B cell (primary cell): ENCODE measurements around the gene NUDT4. TPM values are rescaled to one million over a fixed set of nuclear protein-coding genes. Genes with fewer than 3 reads are reported as not detected.

ENCODE experiments used
- ATAC-seq: fragments of 200-7000 bp; cut with Tn5 transposase; one replicate; pipeline ENCODE4 v1.10.0; 2021; ENCODE audit warnings: low read depth, mild to moderate bottlenecking, moderate number of reproducible peaks, moderate library complexity
- CTCF ChIA-PET: fragments of 350-600 bp; sonication (Branson Sonifier 250); formaldehyde crosslinking; loops from one replicate; lab custom pipeline; 2021; ENCODE audit warnings: antibody characterized with exemption, inconsistent platforms; lab: Charles Lee
- POLR2A ChIA-PET: fragments of 350-600 bp; sonication (Branson Sonifier 250); formaldehyde crosslinking; loops from one replicate; lab custom pipeline; 2021; ENCODE audit warnings: antibody characterized with exemption; lab: Charles Lee
- DNase-seq: peaks from one replicate; pipeline ENCODE4 v3.0.0; 2013
- H2AFZ ChIP-seq: 2 replicates; pipeline ENCODE4 v1.6.1; 2012; ENCODE audit warnings: mild to moderate bottlenecking, low read depth, low read length; ENCODE audit not compliant: insufficient read depth, poor library complexity, severe bottlenecking
- H3K27ac ChIP-seq, 2 donors: 1 replicate in 1 of 2; 2 replicates in 1 of 2; pipeline ENCODE4 v1.5.1; 2012 to 2013; ENCODE audit warnings: low read length in 2 of 2, mild to moderate bottlenecking in 2 of 2, moderate library complexity in 1 of 2
- H3K27me3 ChIP-seq, 4 experiments: fragments of 200-600 bp in 1 of 4; sonication (generic) in 1 of 4; replicated peaks in 1 of 4; 1 replicate in 2 of 4; 2 replicates in 2 of 4; pipeline versions ENCODE4 v1.6.1 to v1.7.0; 2013 to 2016; ENCODE audit warnings: low read length in 3 of 4, mild to moderate bottlenecking in 2 of 4, mixed read lengths in 1 of 4, moderate library complexity in 1 of 4; ENCODE audit not compliant: insufficient read depth in 4 of 4, control insufficient read depth in 3 of 4; ENCODE audit errors: control extremely low read depth in 1 of 4
- H3K36me3 ChIP-seq, 2 experiments: replicated peaks in 1 of 2; 1 replicate in 1 of 2; 2 replicates in 1 of 2; pipeline versions ENCODE4 v1.6.1 to v1.7.1; 2013; ENCODE audit warnings: low read length in 1 of 2; ENCODE audit not compliant: insufficient read depth in 2 of 2, control insufficient read depth in 1 of 2; ENCODE audit errors: control extremely low read depth in 1 of 2, extremely low read depth in 1 of 2
- H3K4me1 ChIP-seq, 2 donors: fragments of 200-600 bp in 1 of 2; sonication (generic) in 1 of 2; 1 replicate in 1 of 2; 2 replicates in 1 of 2; pipeline versions ENCODE4 v1.5.1 to v1.6.1; 2013 to 2017; ENCODE audit warnings: low read length in 2 of 2; ENCODE audit not compliant: control insufficient read depth in 2 of 2, insufficient read depth in 2 of 2
- H3K4me2 ChIP-seq: replicated peaks from 2 replicates; pipeline ENCODE3; 2012; ENCODE audit warnings: mild to moderate bottlenecking, low read depth, low read length; ENCODE audit not compliant: poor library complexity, severe bottlenecking
- H3K4me3 ChIP-seq, 5 experiments: fragments of 200-600 bp in 1 of 5; sonication (generic) in 1 of 5; 1 replicate in 3 of 5; 2 replicates in 2 of 5; pipeline versions ENCODE4 v1.5.1 to v1.7.0; 2011 to 2016; ENCODE audit warnings: low read length in 4 of 5, mild to moderate bottlenecking in 4 of 5, low read depth in 2 of 5, control low read depth in 1 of 5, moderate library complexity in 1 of 5; ENCODE audit not compliant: insufficient read depth in 1 of 5; ENCODE audit errors: control extremely low read depth in 1 of 5, extremely low read depth in 1 of 5
- H3K79me2 ChIP-seq: fragments of 200-600 bp; sonication (generic); one replicate; pipeline ENCODE4 v1.6.0; 2016; ENCODE audit warnings: low read length; ENCODE audit not compliant: control insufficient read depth, insufficient read depth
- H3K9ac ChIP-seq: fragments of 200-600 bp; sonication (generic); 2 replicates; pipeline ENCODE4 v1.6.1; 2017; ENCODE audit warnings: mild to moderate bottlenecking, low read length, moderate library complexity
- H3K9me3 ChIP-seq, 3 donors: one replicate each; pipeline versions ENCODE4 v1.6.1 to v1.7.1; 2013; ENCODE audit warnings: low read length in 2 of 3; ENCODE audit not compliant: control insufficient read depth in 2 of 3, insufficient read depth in 1 of 3; ENCODE audit errors: control extremely low read depth in 1 of 3
- H4K20me1 ChIP-seq: 2 replicates; pipeline ENCODE4 v1.6.0; 2012; ENCODE audit warnings: mild to moderate bottlenecking, low read length; ENCODE audit not compliant: insufficient read depth, control insufficient read depth, poor library complexity, severe bottlenecking
- H3K27ac Mint-ChIP-seq: one replicate; pipeline ENCODE4 v1.8.0; 2021; ENCODE audit warnings: mixed read lengths
- H3K27me3 Mint-ChIP-seq: one replicate; pipeline ENCODE4 v1.8.0; 2021; ENCODE audit warnings: mixed read lengths
- H3K4me1 Mint-ChIP-seq: one replicate; pipeline ENCODE4 v1.8.0; 2021; ENCODE audit warnings: mixed read lengths
- H3K4me3 Mint-ChIP-seq: one replicate; pipeline ENCODE4 v1.8.0; 2021; ENCODE audit warnings: mixed read lengths
- H3K9me3 Mint-ChIP-seq: one replicate; pipeline ENCODE4 v1.8.0; 2022; ENCODE audit warnings: mixed read lengths; ENCODE audit not compliant: insufficient read depth
- CTCF ChIP-seq: fragments of 200-600 bp; IDR thresholded peaks from one replicate; pipeline ENCODE4 v1.8.0; 2022; ENCODE audit warnings: antibody characterized with exemption, mild to moderate bottlenecking
- EZH2 ChIP-seq: IDR thresholded peaks from 2 replicates; pipeline ENCODE4 v1.6.1; 2012; ENCODE audit warnings: borderline replicate concordance, low read depth, mild to moderate bottlenecking, moderate library complexity, low read length; ENCODE audit not compliant: insufficient read depth, poor library complexity, severe bottlenecking
- WGBS: methylation state at CpG from one replicate; pipeline ENCODE4 v1.1.5; 2013; ENCODE audit warnings: missing lambda C conversion rate; ENCODE audit not compliant: insufficient coverage; 5-methylcytosine and 5-hydroxymethylcytosine counted together
- intact Hi-C: fragments of 100-400 bp; cut with micrococcal nuclease; formaldehyde crosslinking; loops from one replicate; pipeline ENCODE4 v1.10.0; 2022
- polyA plus RNA-seq: library from polyadenylated mRNA; depleted of rRNA; stranded (reverse); fragments of >200 nt; gene quantifications from 2 replicates; pipeline ENCODE4 v1.2.3, GENCODE V29; 2012
- total RNA-seq, 2 donors: library from RNA; stranded (reverse); fragments of 120-200 nt in 1 of 2; gene quantifications; 1 replicate in 1 of 2; 2 replicates in 1 of 2; pipeline versions ENCODE4 v1.2.3 to v1.2.4, GENCODE V29; 2013 to 2022

Gene NUDT4
- total and polyA plus RNA-seq, 2 donors (not counting 1 experiment from before 2014, with no cell fraction given): 18.3 to 56.8 TPM

- Histone ChIP-seq H3K9ac (no peak overlapping the region), H2AFZ (no peak overlapping the region), H4K20me1 (no peaks in the 10 kb centered on the region), H3K79me2 (no peaks in the 10 kb centered on the region), H3K9me3 (no peaks in the 10 kb centered on the region), H3K36me3 (no peaks in the 10 kb centered on the region), H3K27me3 (no peaks in the 10 kb centered on the region), H3K4me2 (no peak overlapping the region), H3K4me1 (no peaks in the 10 kb centered on the region), H3K27ac (no peak overlapping the region), H3K4me3 (no peak overlapping the region)
- no peak for ATAC-seq
- Mint-ChIP-seq H3K27ac (no peak overlapping the region), H3K4me3 (no peak overlapping the region), H3K27me3 (peaks cover 5% of the 10 kb centered on the region), H3K4me1 (no peaks in the 10 kb centered on the region), H3K9me3 (no peaks in the 10 kb centered on the region)
- no peak for DNase-seq
- POLR2A ChIA-PET: no interaction called here
- intact Hi-C loops: no loop called here
- CTCF ChIA-PET: interaction anchor here (1.2 kb wide), 1 partner anchor 557 kb away, joined by 3 read pairs; no protein-coding TSS in a partner anchor
- no peak for TF ChIP-seq EZH2
- no peak for TF ChIP-seq CTCF
- WGBS: 93% methylated on average over 2 of the region's 3 CpGs
Measured at GRCh38 chr12:93341409-93342049, 36.2 kb upstream of the NUDT4 start.

- H3K9me3 Mint-ChIP-seq: no peaks in the 10 kb centered on the region
- no peak for TF ChIP-seq EZH2
- TF ChIP-seq CTCF: no peak
- POLR2A ChIA-PET: no interaction called here
Measured at GRCh38 chr12:93347054-93347785, 30.5 kb upstream of the NUDT4 start.

More at GRCh38 chr12:93347054-93347785, 30.5 kb upstream of the NUDT4 start:
- no peaks in the 10 kb centered on the region for H3K27me3 Mint-ChIP-seq
- Histone ChIP-seq H3K27me3 (no peaks in the 10 kb centered on the region), H3K36me3 (no peaks in the 10 kb centered on the region), H4K20me1 (no peaks in the 10 kb centered on the region), H3K4me1 (no peaks in the 10 kb centered on the region), H3K27ac (no peak overlapping the region), H3K79me2 (no peaks in the 10 kb centered on the region), H3K4me3 (no peak overlapping the region), H2AFZ (no peak overlapping the region), H3K9ac (no peak overlapping the region), H3K4me2 (no peak overlapping the region), H3K9me3 (no peaks in the 10 kb centered on the region)
- H3K4me1 Mint-ChIP-seq: no peaks in the 10 kb centered on the region
- ATAC-seq (no peak), DNase-seq (no peak)
- no peak overlapping the region for H3K27ac Mint-ChIP-seq
- no CpG with 5 or more reads among the region's 8 CpGs for WGBS
- no peak overlapping the region for H3K4me3 Mint-ChIP-seq
- CTCF ChIA-PET: no interaction called here
- intact Hi-C loops: no loop called here
